ENCODE results near the gene PLCB1. TPM values are rescaled to one million over a fixed set of nuclear protein-coding genes. Genes with fewer than 3 reads are reported as not detected.

The PLCB1 gene
- total RNA-seq, 1 experiment from 2014 or later: 4.4 TPM

- no peak overlapping the region for H3K4me3 ChIP-seq (ENCODE audit: low read length)
- H3K27ac ChIP-seq (ENCODE audit: low read length): no peak overlapping the region
- H3K9me3 ChIP-seq (ENCODE audit: low read length): no peaks in the 10 kb centered on the region
- ATAC-seq (no peak), DNase-seq (no peak)
- H3K4me2 ChIP-seq (ENCODE audit: low read length): no peak overlapping the region
- intact Hi-C loops (cut with micrococcal nuclease): no loop called here
- no peaks in the 10 kb centered on the region for H3K9me2 ChIP-seq (replicated peaks; ENCODE audit: low read length)
- H2AFZ ChIP-seq (ENCODE audit: low read length): no peak overlapping the region
- no peaks in the 10 kb centered on the region for H3K36me3 ChIP-seq (ENCODE audit: low read depth, low read length)
- BruUV-seq (replicated peaks): no TSS peak
- ChIA-PET CTCF (no interaction called here), POLR2A (ENCODE audit: unreplicated experiment) (no interaction called here)
- H3K79me2 ChIP-seq (ENCODE audit: low read length): no peaks in the 10 kb centered on the region
- no peak overlapping the region for H3K9ac ChIP-seq (ENCODE audit: low read length)
- H3K27me3 ChIP-seq (ENCODE audit: low read length): peaks cover 6% of the 10 kb centered on the region; the same call in 1 of the 2 replicates
- H3F3A ChIP-seq (ENCODE audit: low read length, unreplicated experiment): no peaks in the 10 kb centered on the region
- no peaks in the 10 kb centered on the region for H3K4me1 ChIP-seq (ENCODE audit: insufficient read depth, low read length)
- no peak for TF ChIP-seq EZH2 (IDR thresholded peaks at IDR 0.05; ENCODE audit: low read length, unreplicated experiment)
- no peak for TF ChIP-seq EZH2phosphoT487 (IDR thresholded peaks at IDR 0.05; ENCODE audit: borderline replicate concordance, low read length)
- TF ChIP-seq CTCF (conservative IDR thresholded peaks at IDR 0.05; ENCODE audit: low read depth, low read length): no peak
- no peaks in the 10 kb centered on the region for H4K20me1 ChIP-seq (ENCODE audit: low read length)
Observed at GRCh38 chr20:8663424-8663823, 531.4 kb downstream of the PLCB1 start.

- no peak overlapping the region for H3K27ac ChIP-seq (ENCODE audit: low read length)
- H2AFZ ChIP-seq (ENCODE audit: low read length): no peak overlapping the region
- DNase-seq: no peak
- no peaks in the 10 kb centered on the region for H3K9me3 ChIP-seq (ENCODE audit: low read length)
- BruUV-seq (replicated peaks): no TSS peak
- H3K36me3 ChIP-seq (ENCODE audit: low read depth, low read length): no peaks in the 10 kb centered on the region
- H3K4me3 ChIP-seq (ENCODE audit: low read length): no peak overlapping the region
- no peaks in the 10 kb centered on the region for H3K79me2 ChIP-seq (ENCODE audit: low read length)
- no peaks in the 10 kb centered on the region for H4K20me1 ChIP-seq (ENCODE audit: low read length)
- no peaks in the 10 kb centered on the region for H3K4me1 ChIP-seq (ENCODE audit: insufficient read depth, low read length)
- H3K27me3 ChIP-seq (ENCODE audit: low read length): 0 out of 2 replicates have a peak, but pooled peaks cover 4% of the 10 kb centered on the region
- no peaks in the 10 kb centered on the region for H3F3A ChIP-seq (ENCODE audit: low read length, unreplicated experiment)
- peak; percentile 31; the same call in 1 of the 2 replicates for ATAC-seq
- ChIA-PET POLR2A (ENCODE audit: unreplicated experiment) (no interaction called here), CTCF (interaction anchor here (0.6 kb wide), 1 partner anchor 274 kb away, joined by 3 read pairs; no protein-coding TSS in a partner anchor)
- no peaks in the 10 kb centered on the region for H3K9me2 ChIP-seq (replicated peaks; ENCODE audit: low read length)
- peak; percentile 43; the same call in 1 of the 2 replicates for TF ChIP-seq CTCF (conservative IDR thresholded peaks at IDR 0.05; ENCODE audit: low read depth, low read length)
- no peak for TF ChIP-seq EZH2phosphoT487 (IDR thresholded peaks at IDR 0.05; ENCODE audit: borderline replicate concordance, low read length)
- TF ChIP-seq EZH2 (IDR thresholded peaks at IDR 0.05; ENCODE audit: low read length, unreplicated experiment): no peak
- H3K9ac ChIP-seq (ENCODE audit: low read length): no peak overlapping the region
- intact Hi-C loops (cut with micrococcal nuclease): no loop called here
- no peak overlapping the region for H3K4me2 ChIP-seq (ENCODE audit: low read length)
Observed at GRCh38 chr20:8664778-8665177, 532.7 kb downstream of the PLCB1 start.

GRCh38 chr20:8667306-8667705 is 535.2 kb downstream of the PLCB1 start:
- DNase-seq (no peak), ATAC-seq (no peak)
- Histone ChIP-seq H3K9me3 (ENCODE audit: low read length) (no peaks in the 10 kb centered on the region), H3K27ac (ENCODE audit: low read length) (no peak overlapping the region), H3K4me1 (ENCODE audit: insufficient read depth, low read length) (no peaks in the 10 kb centered on the region), H4K20me1 (ENCODE audit: low read length) (no peaks in the 10 kb centered on the region), H3K4me3 (ENCODE audit: low read length) (no peak overlapping the region), H3K9me2 (replicated peaks; ENCODE audit: low read length) (no peaks in the 10 kb centered on the region), H2AFZ (ENCODE audit: low read length) (no peak overlapping the region), H3F3A (ENCODE audit: low read length, unreplicated experiment) (no peaks in the 10 kb centered on the region), H3K27me3 (ENCODE audit: low read length) (peaks cover 14% of the 10 kb centered on the region; the same call in 1 of the 2 replicates), H3K4me2 (ENCODE audit: low read length) (no peak overlapping the region), H3K9ac (ENCODE audit: low read length) (no peak overlapping the region), H3K79me2 (ENCODE audit: low read length) (no peaks in the 10 kb centered on the region), H3K36me3 (ENCODE audit: low read depth, low read length) (no peaks in the 10 kb centered on the region)
- BruUV-seq (replicated peaks): no TSS peak
- ChIA-PET POLR2A (ENCODE audit: unreplicated experiment) (no interaction called here), CTCF (no interaction called here)
- TF ChIP-seq EZH2phosphoT487 (IDR thresholded peaks at IDR 0.05; ENCODE audit: borderline replicate concordance, low read length) (no peak), EZH2 (IDR thresholded peaks at IDR 0.05; ENCODE audit: low read length, unreplicated experiment) (no peak), CTCF (conservative IDR thresholded peaks at IDR 0.05; ENCODE audit: low read depth, low read length) (no peak)
- intact Hi-C loops (cut with micrococcal nuclease): no loop called here

Measured in PC-3 (cell line).